ENCODE results near the gene NAMPT.

NAMPT gene

GRCh38 chr7:106199813-106200364, 84.9 kb downstream of the NAMPT start:
- TF ChIP-seq CTCF (IDR thresholded peaks at IDR 0.05), result no peak

- no peak for TF ChIP-seq CTCF (IDR thresholded peaks at IDR 0.05)
Measured at GRCh38 chr7:106199024-106199423, 85.8 kb downstream of the NAMPT start.
